ENCODE data around the gene SLC12A8. TPM values are rescaled to one million over a fixed set of nuclear protein-coding genes. Genes with fewer than 3 reads are reported as not detected.

SLC12A8 gene
- total and polyA plus RNA-seq, 9 of the 15 experiments (the other 6 are each of a cell fraction or from before 2014, with no cell fraction given): 0.04 to 0.33 (median 0.09) TPM; not detected in 4

- ATAC-seq (no peak), DNase-seq (ENCODE audit: extremely low read depth in 1 of 4, low spot score in 3 of 4) (no peak), FAIRE-seq (no peak)
- no peak overlapping the region for H3K9ac ChIP-seq (ENCODE audit: insufficient read depth in 1 of 2, low read depth in 2 of 2, low read length in 2 of 2)
- TF ChIP-seq CBFB (CRISPR knock-in tag; IDR thresholded peaks at IDR 0.05): no peak
- TF ChIP-seq RBM34 (IDR thresholded peaks at IDR 0.05; ENCODE audit: borderline replicate concordance, insufficient read depth, low read length): no peak
- TF ChIP-seq CBX1 (IDR thresholded peaks at IDR 0.05; ENCODE audit: low read depth): no peak
- no peak for TF ChIP-seq KDM2B (CRISPR knock-in tag; IDR thresholded peaks at IDR 0.05)
- no peak for TF ChIP-seq STAG1 (CRISPR knock-in tag; IDR thresholded peaks at IDR 0.05; ENCODE audit: borderline replicate concordance)
- no peak for TF ChIP-seq ZNF699 (CRISPR knock-in tag; IDR thresholded peaks at IDR 0.05; ENCODE audit: insufficient replicate concordance)
- no peak for TF ChIP-seq TSHZ1 (CRISPR knock-in tag; IDR thresholded peaks at IDR 0.05)
- BruUV-seq (replicated peaks): no TSS peak
- H3K79me2 ChIP-seq (ENCODE audit: control insufficient read depth, insufficient read depth, low read length): no peaks in the 10 kb centered on the region
- H3K4me3 ChIP-seq: no peak overlapping the region
- H3K4me1 ChIP-seq (replicated peaks in 1 of 2; ENCODE audit: control insufficient read depth in 2 of 2, insufficient read depth in 2 of 2, low read length in 2 of 2): peaks cover 0 to 11% of the 10 kb centered on the region in 2 experiments; a peak in 2 of 5 replicates
- ChIA-PET POLR2A (no interaction called here), CTCF (ENCODE audit: low intra/inter-chr PET ratio) (no interaction called here)
- WGBS (ENCODE audit: insufficient coverage, low coverage, missing lambda C conversion rate): 6% methylated on average over 2 of the region's 3 CpGs
- no peaks in the 10 kb centered on the region for H4K20me1 ChIP-seq (replicated peaks; ENCODE audit: control insufficient read depth, insufficient read depth, low read length)
- H2AFZ ChIP-seq (ENCODE audit: low read depth, low read length): no peak overlapping the region
- in situ Hi-C loops (cut with MboI) (no loop called here), intact Hi-C loops (cut with micrococcal nuclease) (no loop called here)
- H3K27me3 ChIP-seq (ENCODE audit: control insufficient read depth in 2 of 2, insufficient read depth in 2 of 2, low read length in 2 of 2): peaks cover 9 to 36% of the 10 kb centered on the region in 2 experiments
- no peaks in the 10 kb centered on the region for H3K9me1 ChIP-seq (ENCODE audit: control insufficient read depth, insufficient read depth, low read length)
- no peak overlapping the region for H3K4me2 ChIP-seq (ENCODE audit: insufficient read depth, low read length)
- H3K9me3 ChIP-seq (replicated peaks; ENCODE audit: control insufficient read depth, insufficient read depth, low read depth, low read length): no peaks in the 10 kb centered on the region
- H3K36me3 ChIP-seq (ENCODE audit: control insufficient read depth, insufficient read depth, low read length): no peaks in the 10 kb centered on the region
- H3K27ac ChIP-seq (ENCODE audit: extremely low read depth, low read depth, low read length): no peak overlapping the region
Observed at GRCh38 chr3:125058529-125058928, 154.0 kb downstream of the SLC12A8 start.
